HG02870 (cell line): ENCODE results near the gene GPR62.

Experiments
- ATAC-seq: cut with Tn5 transposase; IDR thresholded peaks from one replicate; pipeline ENCODE4 v1.9.1; 2021; ENCODE audit warnings: mild to moderate bottlenecking, moderate library complexity; ENCODE audit not compliant: unreplicated experiment

The GPR62 gene

DNA sequence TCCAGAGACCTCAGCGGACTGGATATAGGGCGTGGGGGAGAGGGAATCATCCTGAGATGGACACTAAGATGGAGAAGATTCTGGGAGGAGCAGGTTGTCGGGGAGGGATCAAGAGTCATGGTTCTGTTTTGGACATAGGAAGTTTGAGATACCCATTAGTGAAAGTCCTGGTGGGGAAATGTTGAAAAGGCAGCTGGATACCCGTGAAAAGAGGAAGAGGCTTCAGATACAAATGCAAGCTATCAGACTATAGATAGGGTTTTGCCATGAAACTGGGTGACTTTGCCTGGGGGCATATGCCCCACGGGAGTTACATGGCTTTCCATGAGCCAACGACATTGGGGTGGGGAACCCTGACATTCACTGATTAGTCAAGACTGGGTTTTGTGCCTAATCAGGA, 1.1 kb upstream of the GPR62 start:
- ATAC-seq = no peak

DNA sequence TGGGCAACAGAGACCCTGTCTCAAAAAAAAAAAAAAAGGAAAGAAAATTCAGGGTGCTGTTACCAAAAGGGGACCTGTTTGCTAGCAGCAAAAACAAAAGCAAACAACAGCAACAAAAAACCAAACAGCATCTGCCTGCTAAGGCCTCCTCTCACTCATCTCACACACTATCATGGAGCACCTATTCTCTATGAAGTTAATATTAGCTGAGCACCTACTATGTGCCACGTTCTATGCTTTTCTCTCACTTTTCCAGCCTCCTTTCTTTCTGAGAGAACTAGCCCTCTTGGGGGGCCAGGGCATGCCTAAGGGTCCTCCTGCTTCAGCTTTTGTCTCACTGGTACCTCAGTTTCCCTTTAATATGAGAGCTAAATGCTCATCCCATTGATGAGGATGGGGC, 468 bp upstream of the GPR62 start:
- no peak for ATAC-seq

DNA sequence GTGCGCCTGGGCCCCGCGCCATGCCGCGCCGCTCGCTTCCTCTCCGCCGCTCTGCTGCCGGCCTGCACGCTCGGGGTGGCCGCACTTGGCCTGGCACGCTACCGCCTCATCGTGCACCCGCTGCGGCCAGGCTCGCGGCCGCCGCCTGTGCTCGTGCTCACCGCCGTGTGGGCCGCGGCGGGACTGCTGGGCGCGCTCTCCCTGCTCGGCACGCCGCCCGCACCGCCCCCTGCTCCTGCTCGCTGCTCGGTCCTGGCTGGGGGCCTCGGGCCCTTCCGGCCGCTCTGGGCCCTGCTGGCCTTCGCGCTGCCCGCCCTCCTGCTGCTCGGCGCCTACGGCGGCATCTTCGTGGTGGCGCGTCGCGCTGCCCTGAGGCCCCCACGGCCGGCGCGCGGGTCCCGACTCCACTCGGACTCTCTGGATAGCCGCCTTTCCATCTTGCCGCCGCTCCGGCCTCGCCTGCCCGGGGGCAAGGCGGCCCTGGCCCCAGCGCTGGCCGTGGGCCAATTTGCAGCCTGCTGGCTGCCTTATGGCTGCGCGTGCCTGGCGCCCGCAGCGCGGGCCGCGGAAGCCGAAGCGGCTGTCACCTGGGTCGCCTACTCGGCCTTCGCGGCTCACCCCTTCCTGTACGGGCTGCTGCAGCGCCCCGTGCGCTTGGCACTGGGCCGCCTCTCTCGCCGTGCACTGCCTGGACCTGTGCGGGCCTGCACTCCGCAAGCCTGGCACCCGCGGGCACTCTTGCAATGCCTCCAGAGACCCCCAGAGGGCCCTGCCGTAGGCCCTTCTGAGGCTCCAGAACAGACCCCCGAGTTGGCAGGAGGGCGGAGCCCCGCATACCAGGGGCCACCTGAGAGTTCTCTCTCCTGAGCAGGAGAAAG, 951 bp downstream of the GPR62 start:
- ATAC-seq = no peak

GRCh38 chr3:51957520-51958205, 2.5 kb downstream of the GPR62 start:
- ATAC-seq = no peak

- no peak for ATAC-seq
These were observed 3.7 kb downstream of the GPR62 start for GRCh38 chr3:51958603-51959521.

DNA sequence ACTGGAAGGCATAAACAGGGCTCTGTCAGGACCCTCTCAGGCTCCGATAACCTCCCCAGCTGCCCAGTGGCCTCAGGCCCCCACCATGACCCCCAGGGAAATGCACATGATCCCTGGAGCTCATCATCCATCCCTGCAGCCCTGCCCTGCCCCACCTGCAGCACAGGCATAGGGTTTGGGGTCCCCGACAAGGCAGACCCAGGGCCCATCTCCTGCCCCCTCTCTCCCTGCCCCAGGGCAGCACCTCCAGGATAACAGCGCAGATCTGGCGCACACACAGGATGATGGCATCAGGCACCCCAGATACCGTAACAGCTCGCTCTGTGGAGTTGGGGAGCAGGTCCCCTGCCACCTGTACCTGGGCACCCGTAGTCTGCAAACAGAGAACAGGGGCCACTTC, 4.5 kb downstream of the GPR62 start:
- ATAC-seq = no peak

DNA sequence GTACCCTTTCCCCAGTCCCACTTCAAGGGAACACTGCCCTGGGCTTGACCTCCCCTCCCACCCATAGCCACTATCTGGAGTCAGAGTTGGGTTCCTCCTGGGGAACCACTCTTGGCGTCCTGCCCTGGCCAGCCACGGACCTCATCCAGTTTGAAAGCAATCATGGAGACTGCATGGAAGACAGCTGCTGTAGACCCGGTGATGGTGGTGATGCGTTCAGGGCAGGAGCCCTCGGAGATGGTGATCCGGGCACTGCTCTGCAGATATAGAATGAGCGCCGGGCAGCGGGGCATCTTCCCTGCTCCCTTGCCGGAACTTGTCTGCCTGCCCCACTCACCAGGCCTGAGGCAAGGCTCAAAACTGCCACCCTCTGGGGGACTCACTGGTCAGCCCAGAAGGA, 5.2 kb downstream of the GPR62 start:
- ATAC-seq = no peak

GRCh38 chr3:51961011-51961410, 5.8 kb downstream of the GPR62 start:
- ATAC-seq = no peak

DNA sequence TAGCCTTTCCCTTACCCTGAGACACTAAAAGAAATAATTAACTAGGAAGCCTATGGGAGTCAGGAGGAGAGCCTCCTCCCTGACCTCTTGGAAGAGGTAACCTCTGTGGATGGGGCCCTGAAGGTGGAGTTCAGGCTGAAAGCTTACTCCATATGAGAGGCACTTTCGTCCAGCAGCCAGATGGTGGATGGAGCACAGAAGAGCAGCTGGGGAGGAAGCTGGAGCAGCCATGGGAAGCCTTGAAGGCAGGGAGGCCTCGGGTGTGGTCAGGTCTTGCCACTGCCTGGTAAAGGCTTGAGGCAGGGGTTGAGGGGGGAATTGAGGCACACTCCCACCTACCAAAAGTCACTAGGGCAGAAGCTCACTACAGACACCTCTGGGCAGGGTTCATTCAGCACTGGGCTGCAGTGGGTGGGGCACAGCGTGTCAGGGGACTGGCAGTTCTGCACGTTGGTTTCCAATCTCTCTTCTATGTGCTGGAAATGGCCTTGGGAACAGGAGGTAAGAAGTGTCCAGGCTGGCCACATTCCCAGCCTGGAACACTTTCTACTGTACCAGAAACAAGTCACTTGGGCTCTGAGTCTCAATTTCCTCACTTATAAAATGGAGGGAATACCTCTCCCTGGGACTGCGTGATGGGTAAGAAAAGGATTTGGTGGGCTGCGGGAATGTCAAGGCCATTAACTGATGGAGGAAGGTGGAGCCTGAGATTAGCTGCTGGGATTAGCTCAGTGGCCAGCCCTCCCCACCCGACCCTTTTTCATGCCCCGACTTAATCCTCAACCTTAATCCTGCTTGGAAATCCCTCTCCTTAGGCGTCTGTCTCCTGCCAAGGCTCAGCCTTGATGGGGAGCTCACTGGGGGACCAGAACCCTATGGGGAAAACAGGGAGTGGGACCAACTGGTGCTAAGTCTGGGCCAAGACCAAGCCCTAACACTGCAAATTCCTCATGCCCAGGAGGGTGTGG, 6.7 kb downstream of the GPR62 start:
- ATAC-seq = no peak

DNA sequence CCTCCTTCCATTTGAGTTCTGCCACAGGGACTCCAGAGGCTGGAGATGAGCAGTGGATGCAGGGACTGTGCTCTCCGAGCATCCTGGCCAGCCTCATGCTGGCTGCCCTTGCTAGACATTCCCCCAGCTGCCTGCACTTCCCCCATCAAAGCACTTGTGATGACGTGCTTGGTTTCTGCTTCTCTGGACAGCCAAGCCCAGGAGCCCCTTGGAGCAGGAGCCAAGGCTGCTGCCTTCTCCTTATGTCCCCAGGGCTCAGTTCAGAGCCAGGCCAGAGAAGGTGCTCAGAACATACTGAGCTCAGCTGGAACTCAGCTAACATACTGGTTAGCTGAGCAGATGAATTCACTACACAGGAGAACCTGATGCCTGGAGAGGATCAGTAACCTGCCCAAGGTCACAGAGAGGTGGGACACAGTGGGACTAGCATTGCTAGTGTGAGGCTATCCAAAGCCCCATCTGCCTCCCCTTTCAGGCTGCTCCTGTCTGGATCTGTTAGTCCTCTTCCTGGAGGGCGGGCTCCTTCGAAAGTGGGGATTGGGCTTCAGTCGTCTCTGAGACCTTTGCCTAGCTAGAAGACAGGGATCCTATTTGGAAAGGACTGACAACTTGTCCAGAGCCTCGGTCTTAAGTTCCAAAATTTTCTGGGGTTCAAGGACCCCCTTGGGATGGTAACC, 7.8 kb downstream of the GPR62 start:
- ATAC-seq = no peak

DNA sequence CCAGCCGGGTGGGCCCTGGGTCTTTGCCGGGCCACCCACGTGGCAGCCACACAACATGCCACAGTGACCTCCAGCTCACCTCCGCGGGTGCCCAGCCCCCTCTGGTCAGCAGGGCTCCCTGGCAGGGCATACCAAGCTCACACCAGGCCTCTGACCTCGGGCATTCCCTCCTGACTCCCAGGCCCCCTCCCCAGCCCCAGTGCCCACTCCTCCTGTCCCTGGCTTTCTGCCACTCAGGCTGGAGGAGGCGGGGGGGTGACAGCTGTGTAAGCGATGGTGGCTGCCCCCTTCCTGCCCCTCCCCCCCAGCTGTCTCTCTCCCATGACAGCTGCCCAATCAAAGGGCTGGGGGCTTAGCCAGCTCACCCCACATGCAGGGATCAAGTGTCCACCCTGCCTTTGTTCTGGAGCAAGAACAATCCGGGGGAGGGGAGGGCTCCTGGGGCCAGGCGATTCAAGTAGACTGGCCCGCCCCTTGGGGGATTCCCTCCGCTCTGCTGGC, 8.8 kb downstream of the GPR62 start:
- ATAC-seq = no peak

GRCh38 chr3:51964521-51964920, 9.3 kb downstream of the GPR62 start:
- ATAC-seq = no peak

- no peak for ATAC-seq
These were observed 10.8 kb downstream of the GPR62 start for GRCh38 chr3:51966016-51966415.

DNA sequence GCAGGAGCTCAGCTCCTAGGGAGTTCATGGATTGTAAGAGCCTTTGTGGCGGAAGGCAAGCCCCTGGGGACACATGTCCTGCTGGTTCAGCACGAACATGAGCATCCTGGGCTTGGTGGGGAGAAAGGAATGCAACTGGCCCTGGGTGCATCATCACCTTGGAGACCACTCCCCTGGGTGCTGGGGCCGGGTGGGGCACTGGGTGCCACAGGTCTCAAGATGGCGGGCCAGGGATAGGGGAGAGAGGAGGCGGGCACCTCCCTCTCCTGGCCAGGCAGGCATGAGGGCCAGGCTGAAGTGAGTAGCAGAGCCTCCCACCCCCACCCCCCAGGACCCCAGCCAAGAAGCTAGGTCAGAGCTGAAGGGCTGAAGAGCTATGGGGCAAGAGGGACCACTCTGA, 11.3 kb downstream of the GPR62 start:
- ATAC-seq = no peak

DNA sequence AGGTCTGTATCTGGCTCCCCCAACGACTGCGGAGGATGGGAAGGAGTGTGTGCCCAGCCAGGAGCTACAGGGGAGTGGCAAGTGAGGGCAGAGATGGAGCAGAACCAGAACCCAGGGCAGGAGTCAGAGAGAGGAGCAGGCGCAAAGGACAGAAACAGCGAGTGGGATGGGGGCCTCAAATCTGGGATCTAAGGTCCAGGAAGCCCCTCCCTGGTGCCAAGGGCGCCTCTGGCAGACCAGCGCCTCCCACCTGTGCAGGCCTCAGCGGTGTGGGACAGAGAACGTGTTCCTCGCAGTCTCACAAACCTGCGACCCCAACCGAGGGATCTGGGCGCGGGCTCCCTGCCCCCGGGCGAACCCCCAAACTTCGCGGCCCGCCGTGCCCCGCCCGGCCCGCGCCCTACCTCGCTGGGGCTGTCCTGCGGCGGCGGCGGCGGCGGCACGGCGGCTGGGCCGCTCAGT, 11.8 kb downstream of the GPR62 start:
- ATAC-seq = no peak

GRCh38 chr3:51967384-51968169, 12.4 kb downstream of the GPR62 start, which contains the start of gene PCBP4:
Gene PCBP4 (minus strand): TSS chr3:51967454. CDS start chr3:51961240, 6,214 bp downstream.
- ATAC-seq = no peak

GRCh38 chr3:51968170-51968775, 13.1 kb downstream of the GPR62 start:
- ATAC-seq = no peak
